Thyroid gland (tissue), 4 donors: ENCODE results near the gene CYP46A1.

Experiments
- CTCF ChIP-seq, 6 experiments: fragments of 200-600 bp in 3 of 6; fragments of 450-650 bp in 3 of 6; sonication (generic) in 3 of 6; IDR thresholded peaks; one replicate each; pipeline ENCODE4 v1.5.1; 2016 to 2019; ENCODE audit warnings: antibody characterized with exemption in 6 of 6, mild to moderate bottlenecking in 2 of 6, inconsistent platforms in 1 of 6, moderate library complexity in 1 of 6
- POLR2A ChIP-seq, 2 donors: fragments of 450-650 bp; IDR thresholded peaks; one replicate each; pipeline ENCODE4 v1.6.1; 2017; ENCODE audit warnings: antibody characterized with exemption in 2 of 2, mild to moderate bottlenecking in 2 of 2, moderate library complexity in 1 of 2

DNA sequence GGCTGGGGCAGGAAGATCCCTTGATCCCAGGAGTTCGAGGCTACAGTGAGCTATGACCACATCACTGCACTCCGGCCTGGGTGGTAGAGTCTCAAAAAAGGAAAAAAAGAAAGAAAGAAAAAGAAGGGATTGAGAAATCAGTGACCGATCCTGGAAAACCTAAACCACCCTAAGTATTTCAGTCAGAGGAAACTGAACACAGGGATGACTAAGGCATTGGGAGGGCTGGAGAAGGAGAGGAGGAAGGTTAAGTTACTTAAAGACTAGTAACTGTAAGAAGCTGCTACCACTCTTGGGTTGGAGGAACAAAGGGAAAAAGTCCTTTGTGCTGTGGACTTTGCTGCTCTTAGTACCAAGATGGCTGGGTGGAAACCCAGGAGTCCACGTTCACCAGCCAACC is 28.6 kb upstream of the CYP46A1 start:
- TF ChIP-seq CTCF (IDR thresholded peaks at IDR 0.05) (no peak), POLR2A (IDR thresholded peaks at IDR 0.05) (no peak)
